ENCODE measurements around the gene MIB2. TPM values are rescaled to one million over a fixed set of nuclear protein-coding genes. Genes with fewer than 3 reads are reported as not detected.

MIB2 gene
- total RNA-seq, 1 experiment from 2014 or later: 74.5 TPM

DNA sequence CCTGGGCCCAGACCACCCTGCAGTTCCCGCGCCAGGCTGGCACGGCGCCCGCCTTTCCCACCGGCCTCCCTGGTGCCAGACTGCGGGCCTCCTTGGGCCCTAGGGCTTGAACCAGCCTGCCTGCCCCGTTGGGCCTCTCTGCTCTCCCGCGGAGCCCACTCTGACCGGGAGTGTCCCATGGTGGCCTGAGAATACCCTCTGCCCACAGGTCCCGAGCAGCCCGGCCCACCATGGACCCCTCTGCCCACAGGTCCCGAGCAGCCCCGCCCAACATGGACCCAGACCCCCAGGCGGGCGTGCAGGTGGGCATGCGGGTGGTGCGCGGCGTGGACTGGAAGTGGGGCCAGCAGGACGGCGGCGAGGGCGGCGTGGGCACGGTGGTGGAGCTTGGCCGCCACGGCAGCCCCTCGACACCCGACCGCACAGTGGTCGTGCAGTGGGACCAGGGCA, 7.9 kb downstream of the MIB2 start:
- no TSS peak for BruUV-seq (replicated peaks)
- no peak for DNase-seq (ENCODE audit: low read depth, low spot score)
- intact Hi-C loops (cut with micrococcal nuclease; ENCODE audit: unreplicated experiment) (no loop called here), in situ Hi-C loops (cut with HindIII; ENCODE audit: low pct_unique_long_range_greater_than_20kb, low sequenced_read_pairs) (no loop called here)
- H3K4me3 ChIP-seq (ENCODE audit: low read depth in 2 of 2, low read length in 2 of 2): no peak overlapping the region
- POLR2A ChIA-PET: no interaction called here
- no peaks in the 10 kb centered on the region for H3K4me1 ChIP-seq (ENCODE audit: control insufficient read depth, insufficient read depth, low read length)
- H3K9me3 ChIP-seq (ENCODE audit: control insufficient read depth, insufficient read depth, low read depth, low read length): no peaks in the 10 kb centered on the region
- no peak for ATAC-seq
- H3K36me3 ChIP-seq (ENCODE audit: control insufficient read depth, insufficient read depth, low read length): no peaks in the 10 kb centered on the region
- no peak overlapping the region for H3K27ac ChIP-seq (ENCODE audit: low read length)
- H3K27me3 ChIP-seq (ENCODE audit: control insufficient read depth, insufficient read depth, low read length): no peaks in the 10 kb centered on the region
- TF ChIP-seq, protein P1, sequence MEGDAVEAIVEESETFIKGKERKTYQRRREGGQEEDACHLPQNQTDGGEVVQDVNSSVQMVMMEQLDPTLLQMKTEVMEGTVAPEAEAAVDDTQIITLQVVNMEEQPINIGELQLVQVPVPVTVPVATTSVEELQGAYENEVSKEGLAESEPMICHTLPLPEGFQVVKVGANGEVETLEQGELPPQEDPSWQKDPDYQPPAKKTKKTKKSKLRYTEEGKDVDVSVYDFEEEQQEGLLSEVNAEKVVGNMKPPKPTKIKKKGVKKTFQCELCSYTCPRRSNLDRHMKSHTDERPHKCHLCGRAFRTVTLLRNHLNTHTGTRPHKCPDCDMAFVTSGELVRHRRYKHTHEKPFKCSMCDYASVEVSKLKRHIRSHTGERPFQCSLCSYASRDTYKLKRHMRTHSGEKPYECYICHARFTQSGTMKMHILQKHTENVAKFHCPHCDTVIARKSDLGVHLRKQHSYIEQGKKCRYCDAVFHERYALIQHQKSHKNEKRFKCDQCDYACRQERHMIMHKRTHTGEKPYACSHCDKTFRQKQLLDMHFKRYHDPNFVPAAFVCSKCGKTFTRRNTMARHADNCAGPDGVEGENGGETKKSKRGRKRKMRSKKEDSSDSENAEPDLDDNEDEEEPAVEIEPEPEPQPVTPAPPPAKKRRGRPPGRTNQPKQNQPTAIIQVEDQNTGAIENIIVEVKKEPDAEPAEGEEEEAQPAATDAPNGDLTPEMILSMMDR (IDR thresholded peaks at IDR 0.05): no peak
- TF ChIP-seq POLR2AphosphoS5 (IDR thresholded peaks at IDR 0.05; ENCODE audit: low read depth, low read length): no peak
- CTCF ChIA-PET: no interaction called here

DNA sequence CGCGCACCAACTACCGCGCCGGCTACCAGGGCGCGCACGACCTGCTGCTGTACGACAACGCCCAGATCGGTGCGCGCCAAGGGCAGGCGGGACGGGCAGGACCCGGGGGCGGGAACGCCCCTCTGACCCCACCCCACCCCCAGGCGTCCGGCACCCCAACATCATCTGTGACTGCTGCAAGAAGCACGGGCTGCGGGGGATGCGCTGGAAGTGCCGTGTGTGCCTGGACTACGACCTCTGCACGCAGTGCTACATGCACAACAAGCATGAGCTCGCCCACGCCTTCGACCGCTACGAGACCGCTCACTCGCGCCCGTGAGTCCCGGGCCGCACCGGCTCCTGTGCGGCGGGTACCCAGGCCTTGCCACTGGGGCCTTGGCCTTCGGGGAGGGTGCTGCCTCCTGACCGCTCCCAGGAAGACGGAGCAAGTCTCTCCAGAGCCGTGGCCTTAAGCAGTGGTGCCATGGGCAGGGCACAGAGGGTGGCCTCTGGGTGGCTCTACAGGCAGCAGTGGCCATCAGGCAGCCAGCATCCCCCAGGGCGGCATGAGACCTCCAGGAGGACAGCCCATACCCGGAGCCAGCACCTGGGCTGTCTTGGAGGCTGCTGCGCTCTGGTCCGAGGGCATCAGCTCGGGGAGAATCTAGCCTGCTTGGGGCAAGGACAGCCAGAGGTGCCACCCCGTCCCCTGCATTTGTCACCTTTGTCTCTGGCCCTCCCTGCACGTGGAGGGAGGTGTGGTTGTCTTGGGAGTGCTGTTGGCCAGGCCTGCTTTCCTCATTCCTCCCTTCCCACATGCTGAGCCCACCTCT, 8.5 kb downstream of the MIB2 start:
- no TSS peak for BruUV-seq (replicated peaks)
- H3K36me3 ChIP-seq (ENCODE audit: control insufficient read depth, insufficient read depth, low read length): no peaks in the 10 kb centered on the region
- DNase-seq (ENCODE audit: low read depth, low spot score) (no peak), ATAC-seq (no peak)
- no peak overlapping the region for H3K4me3 ChIP-seq (ENCODE audit: low read depth in 2 of 2, low read length in 2 of 2)
- ChIA-PET CTCF (no interaction called here), POLR2A (no interaction called here)
- H3K4me1 ChIP-seq (ENCODE audit: control insufficient read depth, insufficient read depth, low read length): no peaks in the 10 kb centered on the region
- TF ChIP-seq, protein P1 (IDR thresholded peaks at IDR 0.05): no peak
- TF ChIP-seq TCF7L2 (IDR thresholded peaks at IDR 0.05; ENCODE audit: low read depth, low read length): no peak
- TF ChIP-seq POLR2AphosphoS5 (IDR thresholded peaks at IDR 0.05; ENCODE audit: low read depth, low read length): no peak
- TF ChIP-seq, protein P2, sequence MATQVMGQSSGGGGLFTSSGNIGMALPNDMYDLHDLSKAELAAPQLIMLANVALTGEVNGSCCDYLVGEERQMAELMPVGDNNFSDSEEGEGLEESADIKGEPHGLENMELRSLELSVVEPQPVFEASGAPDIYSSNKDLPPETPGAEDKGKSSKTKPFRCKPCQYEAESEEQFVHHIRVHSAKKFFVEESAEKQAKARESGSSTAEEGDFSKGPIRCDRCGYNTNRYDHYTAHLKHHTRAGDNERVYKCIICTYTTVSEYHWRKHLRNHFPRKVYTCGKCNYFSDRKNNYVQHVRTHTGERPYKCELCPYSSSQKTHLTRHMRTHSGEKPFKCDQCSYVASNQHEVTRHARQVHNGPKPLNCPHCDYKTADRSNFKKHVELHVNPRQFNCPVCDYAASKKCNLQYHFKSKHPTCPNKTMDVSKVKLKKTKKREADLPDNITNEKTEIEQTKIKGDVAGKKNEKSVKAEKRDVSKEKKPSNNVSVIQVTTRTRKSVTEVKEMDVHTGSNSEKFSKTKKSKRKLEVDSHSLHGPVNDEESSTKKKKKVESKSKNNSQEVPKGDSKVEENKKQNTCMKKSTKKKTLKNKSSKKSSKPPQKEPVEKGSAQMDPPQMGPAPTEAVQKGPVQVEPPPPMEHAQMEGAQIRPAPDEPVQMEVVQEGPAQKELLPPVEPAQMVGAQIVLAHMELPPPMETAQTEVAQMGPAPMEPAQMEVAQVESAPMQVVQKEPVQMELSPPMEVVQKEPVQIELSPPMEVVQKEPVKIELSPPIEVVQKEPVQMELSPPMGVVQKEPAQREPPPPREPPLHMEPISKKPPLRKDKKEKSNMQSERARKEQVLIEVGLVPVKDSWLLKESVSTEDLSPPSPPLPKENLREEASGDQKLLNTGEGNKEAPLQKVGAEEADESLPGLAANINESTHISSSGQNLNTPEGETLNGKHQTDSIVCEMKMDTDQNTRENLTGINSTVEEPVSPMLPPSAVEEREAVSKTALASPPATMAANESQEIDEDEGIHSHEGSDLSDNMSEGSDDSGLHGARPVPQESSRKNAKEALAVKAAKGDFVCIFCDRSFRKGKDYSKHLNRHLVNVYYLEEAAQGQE (IDR thresholded peaks at IDR 0.05; ENCODE audit: insufficient read depth in 1 of 2, low read depth in 2 of 2, low read length in 1 of 2): no peak
- TF ChIP-seq SIN3A (IDR thresholded peaks at IDR 0.05; ENCODE audit: borderline replicate concordance, insufficient read depth, low read depth, low read length): no peak
- intact Hi-C loops (cut with micrococcal nuclease; ENCODE audit: unreplicated experiment) (no loop called here), in situ Hi-C loops (cut with HindIII; ENCODE audit: low pct_unique_long_range_greater_than_20kb, low sequenced_read_pairs) (no loop called here)
- no peaks in the 10 kb centered on the region for H3K9me3 ChIP-seq (ENCODE audit: control insufficient read depth, insufficient read depth, low read depth, low read length)
- no peaks in the 10 kb centered on the region for H3K27me3 ChIP-seq (ENCODE audit: control insufficient read depth, insufficient read depth, low read length)
- no peak overlapping the region for H3K27ac ChIP-seq (ENCODE audit: low read length)
